IMR-90 (cell line): ENCODE data around the gene DET1. TPM values are rescaled to one million over a fixed set of nuclear protein-coding genes. Genes with fewer than 3 reads are reported as not detected.

Source experiments
- ATAC-seq: fragments of 200-7000 bp; cut with Tn5 transposase; 2 replicates; pipeline ENCODE4 v1.9.1; 2020; ENCODE audit warnings: low read depth, mild to moderate bottlenecking, moderate library complexity
- BruUV-seq: library from RNA; stranded (reverse); fragments of 400-500 nt; replicated peaks from 2 replicates; lab custom pipeline; 2021; lab: Mats Ljungman, UMichigan
- CTCF ChIA-PET: fragments of 300-600 bp; formaldehyde crosslinking; extraction: SDS; loops from one replicate; lab custom pipeline; 2021; ENCODE audit warnings: antibody characterized with exemption; lab: Yijun Ruan, JAX
- POLR2A ChIA-PET: fragments of 300-600 bp; sonication (Branson Sonifier 250); formaldehyde crosslinking; loops from one replicate; lab custom pipeline; 2022; ENCODE audit warnings: antibody characterized with exemption; ENCODE audit not compliant: unreplicated experiment; lab: Charles Lee
- DNase-seq: peaks from one replicate; pipeline ENCODE4 v3.0.0; 2013
- H2AFZ ChIP-seq: replicated peaks from 2 replicates; pipeline ENCODE3; 2013; ENCODE audit warnings: low read length, mild to moderate bottlenecking; ENCODE audit not compliant: poor library complexity
- H2AK5ac ChIP-seq: 2 replicates; pipeline ENCODE4 v1.6.1; 2013; ENCODE audit warnings: low read depth, low read length, inconsistent platforms
- H2AK9ac ChIP-seq: replicated peaks from 2 replicates; pipeline ENCODE3; 2013; ENCODE audit warnings: mild to moderate bottlenecking, low read depth, low read length, moderate library complexity; ENCODE audit not compliant: poor library complexity
- H2BK120ac ChIP-seq: 2 replicates; pipeline ENCODE4 v1.6.1; 2013; ENCODE audit warnings: low read depth, low read length, inconsistent platforms
- H2BK15ac ChIP-seq: 3 replicates; pipeline ENCODE4 v1.6.1; 2013; ENCODE audit warnings: low read depth, low read length, inconsistent platforms
- H2BK20ac ChIP-seq: 2 replicates; pipeline ENCODE4 v1.6.1; 2013; ENCODE audit warnings: low read depth, mild to moderate bottlenecking, inconsistent platforms, low read length, moderate library complexity
- H2BK5ac ChIP-seq: 2 replicates; pipeline ENCODE4 v1.6.1; 2013; ENCODE audit warnings: mild to moderate bottlenecking, low read depth, low read length, inconsistent platforms; ENCODE audit not compliant: poor library complexity, severe bottlenecking
- H3K14ac ChIP-seq: replicated peaks from 2 replicates; pipeline ENCODE4 v1.6.1; 2013; ENCODE audit warnings: low read depth, low read length, inconsistent platforms
- H3K18ac ChIP-seq: 2 replicates; pipeline ENCODE4 v1.6.1; 2013; ENCODE audit warnings: low read depth, low read length, control low read depth
- H3K23ac ChIP-seq: 2 replicates; pipeline ENCODE4 v1.6.1; 2013; ENCODE audit warnings: low read depth, low read length, inconsistent platforms
- H3K27ac ChIP-seq: 2 replicates; pipeline ENCODE4 v1.5.1; 2013; ENCODE audit warnings: mild to moderate bottlenecking, control low read depth, low read length; ENCODE audit not compliant: insufficient read depth
- H3K27me3 ChIP-seq: 2 replicates; pipeline ENCODE4 v1.6.1; 2013; ENCODE audit warnings: low read length; ENCODE audit not compliant: control insufficient read depth, insufficient read depth
- H3K36me3 ChIP-seq: 2 replicates; pipeline ENCODE4 v1.6.1; 2013; ENCODE audit warnings: low read length, mixed read lengths; ENCODE audit not compliant: control insufficient read depth, insufficient read depth
- H3K4ac ChIP-seq: 2 replicates; pipeline ENCODE4 v1.6.1; 2013; ENCODE audit warnings: low read depth, low read length, inconsistent platforms
- H3K4me1 ChIP-seq: 2 replicates; pipeline ENCODE4 v1.6.1; 2013; ENCODE audit warnings: low read length, mixed read lengths; ENCODE audit not compliant: control insufficient read depth, insufficient read depth
- H3K4me2 ChIP-seq: 2 replicates; pipeline ENCODE4 v1.6.1; 2013; ENCODE audit warnings: low read depth, mild to moderate bottlenecking, control low read depth, low read length, moderate library complexity
- H3K4me3 ChIP-seq: 2 replicates; pipeline ENCODE4 v1.5.1; 2013; ENCODE audit warnings: low read depth, mild to moderate bottlenecking, control low read depth, low read length, moderate library complexity; ENCODE audit not compliant: insufficient read depth
- H3K56ac ChIP-seq: 2 replicates; pipeline ENCODE4 v1.6.1; 2013; ENCODE audit warnings: low read length, inconsistent platforms; ENCODE audit not compliant: insufficient read depth; ENCODE audit errors: extremely low read depth
- H3K79me1 ChIP-seq, 2 experiments: 2 replicates each; pipeline ENCODE4 v1.6.1; 2013; ENCODE audit warnings: low read length in 2 of 2, inconsistent platforms in 1 of 2, low read depth in 1 of 2
- H3K9ac ChIP-seq: 2 replicates; pipeline ENCODE4 v1.6.1; 2013; ENCODE audit warnings: low read depth, low read length, control low read depth
- H3K9me1 ChIP-seq: 2 replicates; pipeline ENCODE4 v1.6.1; 2013; ENCODE audit warnings: low read length, inconsistent platforms; ENCODE audit not compliant: insufficient read depth
- H3K9me3 ChIP-seq: 2 replicates; pipeline ENCODE4 v1.6.1; 2013; ENCODE audit warnings: low read length; ENCODE audit not compliant: control insufficient read depth, insufficient read depth
- H4K20me1 ChIP-seq: 2 replicates; pipeline ENCODE4 v1.6.1; 2013; ENCODE audit warnings: low read length, inconsistent platforms; ENCODE audit not compliant: insufficient read depth
- H4K5ac ChIP-seq: 2 replicates; pipeline ENCODE4 v1.6.1; 2013; ENCODE audit warnings: mild to moderate bottlenecking, low read depth, low read length, control low read depth
- H4K8ac ChIP-seq, 2 experiments: 2 replicates each; pipeline ENCODE4 v1.6.1; 2013; ENCODE audit warnings: low read depth in 2 of 2, low read length in 2 of 2, control low read depth in 1 of 2, inconsistent platforms in 1 of 2
- H4K91ac ChIP-seq: 2 replicates; pipeline ENCODE4 v1.6.1; 2013; ENCODE audit warnings: low read depth, low read length, inconsistent platforms; ENCODE audit not compliant: insufficient read depth
- CEBPB ChIP-seq: IDR thresholded peaks from 2 replicates; pipeline ENCODE4 v1.6.1; 2012; ENCODE audit warnings: low read depth, low read length, improper control_type of control experiment
- CHD1 ChIP-seq: IDR thresholded peaks from 2 replicates; pipeline ENCODE4 v1.6.1; 2012; ENCODE audit warnings: low read depth, low read length, improper control_type of control experiment
- CTCF ChIP-seq: conservative IDR thresholded peaks from 2 replicates; pipeline ENCODE4 v1.5.1; 2012; ENCODE audit warnings: mild to moderate bottlenecking, low read depth, low read length, improper control_type of control experiment
- MAFK ChIP-seq: IDR thresholded peaks from 2 replicates; pipeline ENCODE4 v1.6.1; 2012; ENCODE audit warnings: low read depth, low read length, improper control_type of control experiment
- MAZ ChIP-seq: IDR thresholded peaks from 2 replicates; pipeline ENCODE4 v1.6.1; 2012; ENCODE audit warnings: low read depth, mild to moderate bottlenecking, low read length, improper control_type of control experiment, moderate library complexity, borderline replicate concordance
- RAD21 ChIP-seq: IDR thresholded peaks from 2 replicates; pipeline ENCODE4 v1.6.1; 2012; ENCODE audit warnings: low read length, improper control_type of control experiment
- USF2 ChIP-seq: fragments of 150-350 bp; IDR thresholded peaks from 2 replicates; pipeline ENCODE4 v1.6.1; 2017; ENCODE audit warnings: mild to moderate bottlenecking, antibody characterized with exemption, low read length, low read depth
- WGBS, 2 experiments: methylation state at CpG; one replicate each; pipeline versions ENCODE4 v1.1.5 to v1.1.7; 2013; ENCODE audit warnings: missing lambda C conversion rate in 2 of 2; ENCODE audit not compliant: insufficient read length in 1 of 2; ENCODE audit errors: extremely low coverage in 2 of 2; 5-methylcytosine and 5-hydroxymethylcytosine counted together
- dilution Hi-C: fragments of 300-500 bp; cut with HindIII; formaldehyde crosslinking; loops from one replicate; pipeline ENCODE4 v1.14.3; 2018; ENCODE audit warnings: low sequenced_read_pairs; ENCODE audit not compliant: unreplicated experiment
- in situ Hi-C: fragments of 300-500 bp; cut with MboI; formaldehyde crosslinking; loops from 3 replicates; pipeline ENCODE4 v1.14.3; 2019; ENCODE audit warnings: low sequenced_read_pairs, inconsistent platforms, mixed read lengths
- intact Hi-C: fragments of 100-400 bp; cut with micrococcal nuclease; formaldehyde crosslinking; loops from 2 replicates; pipeline ENCODE4 v1.10.0; 2022
- polyA plus RNA-seq, 3 experiments: library from polyadenylated mRNA; depleted of rRNA; stranded (reverse); fragments of >200 nt; gene quantifications; 2 replicates each; pipeline ENCODE4 v1.2.3, GENCODE V29; 2012; ENCODE audit warnings: low replicate concordance in 1 of 3
- total RNA-seq: library from RNA; depleted of rRNA; stranded (reverse); fragments of >200 nt; gene quantifications from 2 replicates; pipeline ENCODE4 v1.2.3, GENCODE V29; 2012

The DET1 gene
- total and polyA plus RNA-seq, 2 of the 4 experiments (the other 2 are of a cell fraction), result 5.6 to 9.1 TPM

- no peak overlapping the region for H4K91ac ChIP-seq
- H3K79me1 ChIP-seq, result peaks cover 19 to 30% of the 10 kb centered on the region in 2 experiments
- peaks cover 4% of the 10 kb centered on the region for H3K4me1 ChIP-seq
- H3K27me3 ChIP-seq, result no peaks in the 10 kb centered on the region
- no peak overlapping the region for H3K4ac ChIP-seq
- POLR2A ChIA-PET, result no interaction called here
- H4K8ac ChIP-seq, result no peak overlapping the region
- 0 out of 2 replicates have a peak, but pooled peaks cover 2% of the 10 kb centered on the region for H4K20me1 ChIP-seq
- H3K27ac ChIP-seq, result no peak overlapping the region
- no peak overlapping the region for H3K4me2 ChIP-seq
- no peak overlapping the region for H2BK5ac ChIP-seq
- no peak overlapping the region for H3K23ac ChIP-seq
- no peak overlapping the region for H2AK9ac ChIP-seq
- peaks cover 6% of the 10 kb centered on the region; the same call in 1 of the 2 replicates for H3K9me1 ChIP-seq
- WGBS, 2 experiments, result 100% methylated on average over 1 of the region's 4 CpGs; no CpG with 5 or more reads in 1 of the 2 experiments
- no peaks in the 10 kb centered on the region for H3K9me3 ChIP-seq
- dilution Hi-C loops (no loop called here), in situ Hi-C loops (no loop called here), intact Hi-C loops (no loop called here)
- H2AFZ ChIP-seq, result no peak overlapping the region
- no peak overlapping the region for H2AK5ac ChIP-seq
- H2BK120ac ChIP-seq, result no peak overlapping the region
- peaks cover 19% of the 10 kb centered on the region for H3K36me3 ChIP-seq
- H3K14ac ChIP-seq, result no peak overlapping the region
- H3K9ac ChIP-seq, result no peak overlapping the region
- H4K5ac ChIP-seq, result no peak overlapping the region
- H2BK15ac ChIP-seq, result no peak overlapping the region
- DNase-seq (no peak), ATAC-seq (no peak)
- no peak overlapping the region for H3K56ac ChIP-seq
- BruUV-seq, result no TSS peak
- H2BK20ac ChIP-seq, result no peak overlapping the region
- CTCF ChIA-PET, result no interaction called here
- no peak overlapping the region for H3K18ac ChIP-seq
- TF ChIP-seq CEBPB (no peak), CHD1 (no peak), CTCF (no peak), RAD21 (no peak), MAZ (no peak), USF2 (no peak), MAFK (no peak)
- no peak overlapping the region for H3K4me3 ChIP-seq
These were observed 74.3 kb downstream of the DET1 start for GRCh38 chr15:88472225-88472624.
